DMS 273 treated with DMSO at 0.1 percent for 48 hours (cell line): ENCODE measurements around the gene KRTAP9-7.

ENCODE experiments used
- DNase-seq: peaks from one replicate; lab custom pipeline; 2025; lab: John Stamatoyannopoulos, UW

The KRTAP9-7 gene

DNA sequence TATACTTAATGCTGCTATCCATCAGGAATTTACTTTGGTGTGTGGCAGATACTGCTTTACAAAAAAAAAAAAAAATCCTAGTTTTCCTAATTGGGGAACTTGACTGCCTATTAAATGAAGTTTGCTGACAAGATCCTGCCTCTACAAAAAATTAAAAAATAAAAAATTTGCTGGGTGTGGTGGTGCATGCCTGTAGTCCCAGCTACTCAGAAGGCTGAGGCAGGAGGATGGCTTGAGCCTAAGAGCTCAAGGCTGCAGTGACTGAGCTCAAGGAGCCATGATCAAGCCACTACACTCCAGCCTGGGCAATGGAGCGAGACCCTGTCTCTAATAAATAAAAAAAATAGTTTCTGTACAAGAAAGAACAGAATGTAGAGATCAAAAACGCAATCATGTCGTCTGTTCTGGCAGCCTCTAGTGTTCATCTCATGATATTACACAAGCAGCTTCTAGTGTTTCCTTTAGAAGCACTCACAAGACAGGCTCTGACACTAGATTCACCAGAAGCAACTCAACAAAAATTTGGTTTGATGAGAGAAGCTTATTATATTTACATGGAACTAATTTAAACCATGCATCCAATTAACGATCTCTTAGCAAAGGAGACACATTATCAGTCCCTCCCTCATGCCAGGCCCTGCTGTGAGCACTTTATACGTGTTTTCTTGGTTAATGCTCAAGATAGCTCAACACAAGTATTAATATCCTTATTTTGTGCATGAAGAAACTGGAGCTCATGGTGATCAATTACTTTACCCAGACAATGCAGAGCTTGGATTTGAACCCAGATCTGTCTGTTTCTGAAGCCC is 46.8 kb downstream of the KRTAP9-7 start:
- peak; percentile 22 for DNase-seq

DNA sequence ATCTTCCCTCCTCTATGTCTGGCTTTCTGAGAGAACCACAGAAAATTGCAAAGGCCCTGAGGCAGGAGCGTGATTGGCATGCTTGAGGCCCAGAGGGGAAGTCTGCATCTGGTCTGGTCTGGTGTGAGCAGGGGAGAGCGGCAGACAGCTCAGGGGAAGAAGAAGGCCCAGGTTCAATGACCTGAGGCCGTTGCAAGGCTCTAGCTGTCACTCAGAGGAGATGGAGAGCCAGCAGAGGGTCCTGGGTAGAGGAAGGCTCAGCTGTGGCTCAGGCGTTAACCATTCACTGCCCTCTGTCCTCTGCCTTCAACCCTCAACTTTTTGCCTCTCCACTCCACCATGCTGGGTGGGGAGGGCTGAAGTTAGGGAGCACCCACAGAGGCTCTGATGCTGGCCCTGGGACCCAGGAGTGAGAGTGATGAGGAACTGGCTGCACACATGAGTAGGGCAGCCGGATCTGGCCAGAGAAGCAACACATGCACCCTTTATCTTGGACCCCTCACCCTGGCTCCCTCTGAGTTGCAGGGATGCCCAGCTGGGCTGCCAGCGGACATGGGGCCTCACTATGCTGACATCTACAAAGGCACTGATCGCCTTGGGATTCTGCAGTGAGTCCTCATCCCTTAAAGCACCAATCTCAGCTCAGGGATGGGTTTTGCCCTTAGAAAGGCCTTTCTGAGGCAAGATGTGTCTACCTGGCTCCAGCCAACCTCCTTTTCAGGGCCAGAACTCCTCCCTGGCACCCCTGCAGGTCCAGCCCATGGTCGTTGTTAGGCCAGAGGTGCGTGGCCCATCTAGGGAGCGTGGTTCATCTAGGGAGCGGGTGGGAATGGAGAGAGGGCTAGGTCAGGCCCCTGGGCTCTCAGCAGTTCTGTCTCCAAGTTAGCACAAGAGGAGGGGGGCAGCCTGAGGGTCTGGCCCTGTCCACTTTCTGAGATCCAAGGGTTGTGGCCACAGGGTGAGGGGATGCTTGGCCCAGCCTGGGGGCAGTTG is 47.7 kb downstream of the KRTAP9-7 start:
- DNase-seq = no peak

DNA sequence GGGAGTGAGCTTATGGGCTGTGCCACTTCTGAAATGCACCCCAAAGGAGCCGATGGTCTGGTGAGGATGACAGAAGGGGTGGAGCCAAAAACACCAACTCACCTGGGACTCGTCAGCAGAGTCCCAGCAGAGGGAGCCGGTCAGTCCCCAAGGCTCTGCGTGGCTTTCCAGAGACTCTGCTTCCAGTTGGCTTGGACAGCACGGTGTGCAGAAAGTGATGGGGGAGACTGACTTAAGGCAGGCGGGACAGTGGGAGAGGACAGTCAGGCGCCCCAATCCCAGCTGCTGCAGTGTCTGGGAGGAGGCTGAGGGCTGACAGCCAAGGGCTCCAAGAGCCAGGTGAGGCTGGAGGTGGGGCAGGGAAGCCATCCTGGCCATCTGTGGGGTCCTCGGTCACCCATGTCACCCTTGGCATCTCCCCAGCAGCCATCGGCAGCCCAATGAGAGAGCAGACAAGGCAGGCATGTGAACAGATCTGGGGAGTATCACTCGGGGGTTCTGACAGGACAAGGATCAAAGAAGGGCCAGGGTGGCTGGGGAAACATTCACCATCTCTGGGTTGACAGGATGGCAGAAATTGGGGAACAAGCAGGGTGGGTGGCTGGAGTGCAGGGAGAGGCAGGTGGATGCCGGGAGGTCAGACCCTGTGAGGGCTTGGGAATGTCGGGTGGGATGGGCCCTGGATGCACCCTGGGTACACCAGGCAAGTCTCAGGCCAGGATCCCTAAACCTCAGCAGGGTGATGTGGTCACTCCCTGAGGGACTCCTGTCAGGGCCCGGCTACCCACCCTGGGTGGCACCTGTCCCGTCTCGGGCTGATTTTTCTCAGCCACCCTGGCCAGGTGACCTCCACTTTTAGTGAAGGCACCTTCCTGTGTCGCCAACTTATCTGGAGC is 48.9 kb downstream of the KRTAP9-7 start:
- no peak for DNase-seq

DNA sequence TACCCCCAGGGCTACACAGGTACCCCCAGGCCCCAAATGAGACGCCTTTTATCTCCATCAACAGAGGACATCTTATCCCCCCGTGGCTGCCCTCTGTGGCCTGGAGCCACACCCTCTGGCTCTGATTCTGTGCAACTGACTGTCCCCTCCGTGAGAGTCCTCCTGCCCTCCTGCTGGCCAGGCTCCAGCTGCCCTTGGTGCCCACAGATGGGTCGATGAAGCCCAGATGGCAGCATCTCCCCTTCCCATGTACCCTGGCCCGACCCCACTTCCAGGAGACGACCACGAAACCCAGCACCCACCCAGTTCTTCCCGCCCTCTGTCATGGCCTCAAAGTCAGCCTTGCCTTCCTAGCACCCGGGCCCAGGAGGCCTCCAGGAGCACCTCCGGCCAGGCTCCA is 49.6 kb downstream of the KRTAP9-7 start:
- no peak for DNase-seq

DNA sequence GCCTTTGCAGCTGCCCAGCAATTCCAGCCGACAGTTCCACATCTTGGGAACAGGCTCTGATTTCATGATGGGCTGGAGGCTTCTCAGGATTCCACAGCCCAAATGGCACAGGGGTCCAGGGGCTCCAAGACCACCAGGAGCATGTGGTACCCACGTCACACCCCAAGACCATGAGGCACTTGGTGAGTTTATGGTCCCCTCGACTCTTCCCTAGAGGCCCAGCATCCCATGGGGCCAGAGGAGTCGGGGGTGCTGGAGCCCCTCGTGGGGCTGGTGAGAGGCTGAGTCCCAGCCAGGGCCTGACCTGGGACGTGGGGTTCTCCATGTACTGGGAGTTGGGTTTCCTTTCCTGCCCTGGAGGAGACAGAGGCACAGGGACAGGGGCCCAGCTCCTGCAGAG is 50.1 kb downstream of the KRTAP9-7 start:
- no peak for DNase-seq
